GM12874 (cell line): ENCODE results near the gene CCDC177.

ENCODE experiments used
- TF ChIP-seq, protein P1 (sequence below): IDR thresholded peaks from 2 replicates; pipeline ENCODE4 v1.5.1; 2011; ENCODE audit warnings: low read depth, mild to moderate bottlenecking, control low read depth, low read length, moderate library complexity; ENCODE audit not compliant: insufficient read depth

CCDC177 gene

GRCh38 chr14:69581316-69581935 is 6.8 kb upstream of the CCDC177 start:
- TF ChIP-seq, protein P1, sequence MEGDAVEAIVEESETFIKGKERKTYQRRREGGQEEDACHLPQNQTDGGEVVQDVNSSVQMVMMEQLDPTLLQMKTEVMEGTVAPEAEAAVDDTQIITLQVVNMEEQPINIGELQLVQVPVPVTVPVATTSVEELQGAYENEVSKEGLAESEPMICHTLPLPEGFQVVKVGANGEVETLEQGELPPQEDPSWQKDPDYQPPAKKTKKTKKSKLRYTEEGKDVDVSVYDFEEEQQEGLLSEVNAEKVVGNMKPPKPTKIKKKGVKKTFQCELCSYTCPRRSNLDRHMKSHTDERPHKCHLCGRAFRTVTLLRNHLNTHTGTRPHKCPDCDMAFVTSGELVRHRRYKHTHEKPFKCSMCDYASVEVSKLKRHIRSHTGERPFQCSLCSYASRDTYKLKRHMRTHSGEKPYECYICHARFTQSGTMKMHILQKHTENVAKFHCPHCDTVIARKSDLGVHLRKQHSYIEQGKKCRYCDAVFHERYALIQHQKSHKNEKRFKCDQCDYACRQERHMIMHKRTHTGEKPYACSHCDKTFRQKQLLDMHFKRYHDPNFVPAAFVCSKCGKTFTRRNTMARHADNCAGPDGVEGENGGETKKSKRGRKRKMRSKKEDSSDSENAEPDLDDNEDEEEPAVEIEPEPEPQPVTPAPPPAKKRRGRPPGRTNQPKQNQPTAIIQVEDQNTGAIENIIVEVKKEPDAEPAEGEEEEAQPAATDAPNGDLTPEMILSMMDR: no peak

- TF ChIP-seq, protein P1: peak; percentile 63
Observed at GRCh38 chr14:69580009-69580577, 5.4 kb upstream of the CCDC177 start.

- TF ChIP-seq, protein P1: no peak
Observed at GRCh38 chr14:69579476-69579875, 4.8 kb upstream of the CCDC177 start.

GRCh38 chr14:69574954-69575295 is 254 bp upstream of the CCDC177 start:
- TF ChIP-seq, protein P1: no peak

DNA sequence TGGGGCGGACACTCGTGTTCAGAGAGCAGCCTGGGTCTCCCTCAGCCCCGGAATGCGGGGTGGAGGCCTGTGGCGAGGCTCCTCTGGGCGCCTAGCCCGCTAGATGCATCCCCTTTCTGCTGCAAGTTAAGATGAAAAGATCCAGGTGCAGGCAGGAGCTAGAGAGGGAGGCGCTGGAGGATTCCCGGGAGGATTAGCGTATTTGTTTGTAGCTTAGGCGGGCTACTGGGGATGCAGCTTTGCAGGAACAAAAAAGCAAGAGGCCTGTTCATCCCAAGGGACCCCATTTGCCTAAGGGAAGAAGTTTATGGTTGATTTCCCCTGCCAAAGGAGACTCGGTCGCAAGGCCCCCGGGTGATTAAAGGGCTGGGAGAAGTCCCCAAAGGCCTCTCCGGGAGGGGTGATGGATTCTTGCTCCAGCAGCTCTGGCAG is 824 bp downstream of the CCDC177 start:
- TF ChIP-seq, protein P1: no peak

DNA sequence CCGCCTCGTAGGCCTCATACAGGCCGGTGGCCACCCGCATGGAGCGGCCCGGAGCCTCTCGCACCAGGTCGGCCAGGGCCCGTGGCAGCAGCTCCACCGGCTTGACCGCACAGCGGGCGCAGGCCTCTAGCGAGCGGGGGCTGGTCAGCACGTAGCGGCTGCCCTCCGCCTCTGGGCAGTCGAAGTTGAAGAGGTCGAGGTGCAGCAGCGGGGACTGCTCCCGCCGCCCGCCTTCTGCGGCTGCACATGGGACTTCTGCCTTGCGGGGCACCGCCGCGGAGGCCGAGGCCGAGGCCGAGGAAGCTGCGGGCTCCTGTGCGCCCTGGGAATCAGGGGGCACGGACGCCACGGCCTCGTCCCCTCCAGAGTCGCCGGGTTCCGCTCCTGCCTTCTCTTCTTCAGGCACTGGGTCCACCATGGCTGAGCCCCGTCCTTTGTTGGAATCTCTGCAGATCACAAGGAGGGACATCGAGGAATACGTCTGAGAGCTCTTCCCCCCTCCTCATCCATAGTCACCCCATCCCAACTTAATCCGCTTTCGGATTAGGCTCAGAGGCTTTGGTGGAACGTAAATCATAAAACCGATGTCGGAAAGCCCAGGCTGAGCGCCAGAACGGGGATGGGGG is 1.4 kb downstream of the CCDC177 start:
- TF ChIP-seq, protein P1: no peak

- TF ChIP-seq, protein P1: no peak
Observed at GRCh38 chr14:69572841-69573135, 1.9 kb downstream of the CCDC177 start.
